HCT116 (cell line): ENCODE measurements around the gene RASIP1. TPM values are rescaled to one million over a fixed set of nuclear protein-coding genes. Genes with fewer than 3 reads are reported as not detected.

Experiments
- ATAC-seq: fragments of 200-7000 bp; cut with Tn5 transposase; 2 replicates; pipeline ENCODE4 v1.9.1; 2020; ENCODE audit warnings: mild to moderate bottlenecking, moderate library complexity
- BruUV-seq: library from RNA; stranded (reverse); fragments of 400-500 nt; replicated peaks from 2 replicates; lab custom pipeline; 2021; lab: Mats Ljungman, UMichigan
- CTCF ChIA-PET: fragments of 300-600 bp; sonication (Branson Sonifier 250); formaldehyde crosslinking; loops from one replicate; lab custom pipeline; 2021; ENCODE audit warnings: antibody characterized with exemption; lab: Charles Lee
- POLR2A ChIA-PET: fragments of 300-600, 350-600 bp; sonication (Branson Sonifier 250); formaldehyde crosslinking; loops from one replicate; lab custom pipeline; 2021; ENCODE audit warnings: antibody characterized with exemption; lab: Charles Lee
- RAD21 ChIA-PET, 2 experiments: fragments of 300-600 bp; sonication (Branson Sonifier 250); formaldehyde crosslinking; loops; one replicate each; lab custom pipeline; 2023; ENCODE audit warnings: low total read pairs in 2 of 2; ENCODE audit not compliant: uncharacterized antibody in 2 of 2, unreplicated experiment in 2 of 2, low non-redundant PET in 1 of 2; lab: Charles Lee
- DNase-seq: peaks from one replicate; pipeline ENCODE4 v3.0.0-alpha.2; 2010; ENCODE audit warnings: low read depth, low spot score
- H2AFZ ChIP-seq: fragments of 200-600 bp; shearing (Covaris generic), sonication (generic); 2 replicates; pipeline ENCODE4 v1.6.1; 2017; ENCODE audit warnings: low read depth, mixed run types, mixed read lengths, antibody characterized with exemption, low read length; ENCODE audit not compliant: poor library complexity, severe bottlenecking
- H3K27ac ChIP-seq: 2 replicates; pipeline ENCODE4 v1.5.1; 2012; ENCODE audit warnings: low read depth, low read length
- H3K27me3 ChIP-seq: fragments of 200-600 bp; sonication (generic); 2 replicates; pipeline ENCODE4 v1.6.1; 2016; ENCODE audit warnings: mixed run types, low read length, mixed read lengths; ENCODE audit not compliant: insufficient read depth
- H3K36me3 ChIP-seq, 2 experiments: fragments of 200-500 bp in 1 of 2; fragments of 200-600 bp in 1 of 2; sonication (Bioruptor generic) in 1 of 2; sonication (generic) in 1 of 2; 2 replicates each; pipeline versions ENCODE4 v1.5.1 to v1.6.1; 2014 to 2016; ENCODE audit warnings: low read length in 2 of 2, inconsistent platforms in 1 of 2, mixed read lengths in 1 of 2, mixed run types in 1 of 2; ENCODE audit not compliant: insufficient read depth in 2 of 2, control insufficient read depth in 1 of 2
- H3K4me1 ChIP-seq, 2 experiments: fragments of 200-600 bp in 1 of 2; sonication (generic) in 1 of 2; 2 replicates each; pipeline versions ENCODE4 v1.5.1 to v1.6.1; 2012 to 2017; ENCODE audit warnings: low read length in 2 of 2, inconsistent platforms in 1 of 2, mild to moderate bottlenecking in 1 of 2, mixed read lengths in 1 of 2, mixed run types in 1 of 2, moderate library complexity in 1 of 2; ENCODE audit not compliant: insufficient read depth in 2 of 2, control insufficient read depth in 1 of 2
- H3K4me2 ChIP-seq: fragments of 200-600 bp; sonication (generic); 2 replicates; pipeline ENCODE4 v1.6.1; 2017; ENCODE audit warnings: mixed run types, low read length, mixed read lengths
- H3K4me3 ChIP-seq, 2 experiments: fragments of 200-600 bp in 1 of 2; sonication (generic) in 1 of 2; replicated peaks in 1 of 2; 2 replicates each; pipeline ENCODE4 v1.5.1; 2011 to 2016; ENCODE audit warnings: low read length in 2 of 2, control low read depth in 1 of 2, low read depth in 1 of 2, mild to moderate bottlenecking in 1 of 2, mixed read lengths in 1 of 2, mixed run types in 1 of 2
- H3K79me2 ChIP-seq: fragments of 200-600 bp; sonication (generic); 2 replicates; pipeline ENCODE4 v1.6.1; 2017; ENCODE audit warnings: mild to moderate bottlenecking, mixed run types, low read length, moderate library complexity, mixed read lengths; ENCODE audit not compliant: insufficient read depth
- H3K9ac ChIP-seq: fragments of 200-600 bp; sonication (generic); 2 replicates; pipeline ENCODE4 v1.6.1; 2016; ENCODE audit warnings: low read length, mixed read lengths
- H3K9me2 ChIP-seq: fragments of 200-600 bp; sonication (generic), shearing (Covaris generic); 2 replicates; pipeline ENCODE4 v1.6.1; 2017; ENCODE audit warnings: mixed run types, mild to moderate bottlenecking, moderate library complexity; ENCODE audit not compliant: insufficient read depth
- H3K9me3 ChIP-seq, 2 experiments: fragments of 200-500 bp in 1 of 2; fragments of 200-600 bp in 1 of 2; sonication (Bioruptor generic) in 1 of 2; sonication (generic) in 1 of 2; 2 replicates each; pipeline ENCODE4 v1.6.1; 2014 to 2017; ENCODE audit warnings: low read length in 2 of 2, mixed read lengths in 2 of 2, inconsistent platforms in 1 of 2, low read depth in 1 of 2, mild to moderate bottlenecking in 1 of 2, mixed run types in 1 of 2, moderate library complexity in 1 of 2; ENCODE audit not compliant: control insufficient read depth in 1 of 2, insufficient read depth in 1 of 2
- H4K20me1 ChIP-seq: fragments of 200-600 bp; sonication (generic), shearing (Covaris generic); 2 replicates; pipeline ENCODE4 v1.6.1; 2017; ENCODE audit warnings: mixed run types, mild to moderate bottlenecking, moderate library complexity; ENCODE audit not compliant: insufficient read depth
- CEBPB ChIP-seq: IDR thresholded peaks from 2 replicates; pipeline ENCODE4 v1.6.1; 2012; ENCODE audit warnings: low read depth
- EGR1 ChIP-seq: IDR thresholded peaks from 2 replicates; pipeline ENCODE4 v1.6.1; 2012; ENCODE audit warnings: low read depth
- ELF1 ChIP-seq: IDR thresholded peaks from 2 replicates; pipeline ENCODE4 v1.6.1; 2012; ENCODE audit warnings: low read depth, borderline replicate concordance
- EZH2 ChIP-seq: fragments of 200-600 bp; sonication (generic); IDR thresholded peaks from 2 replicates; pipeline ENCODE4 v1.6.1; 2017; ENCODE audit warnings: antibody characterized with exemption, mixed run types
- EZH2phosphoT487 ChIP-seq: fragments of 200-600 bp; IDR thresholded peaks from 2 replicates; pipeline ENCODE4 v1.6.1; 2018; ENCODE audit warnings: antibody characterized with exemption, borderline replicate concordance
- FOSL1 ChIP-seq: IDR thresholded peaks from 2 replicates; pipeline ENCODE4 v1.6.1; 2012; ENCODE audit warnings: low read depth
- JUND ChIP-seq: IDR thresholded peaks from 2 replicates; pipeline ENCODE4 v1.6.1; 2012
- POLR2A ChIP-seq: IDR thresholded peaks from 2 replicates; pipeline ENCODE4 v1.7.0; 2011; ENCODE audit warnings: borderline replicate concordance; ENCODE audit not compliant: insufficient read depth, insufficient read length; ENCODE audit errors: extremely low read depth
- POLR2AphosphoS5 ChIP-seq: IDR thresholded peaks from 2 replicates; pipeline ENCODE4 v1.6.1; 2011; ENCODE audit warnings: mild to moderate bottlenecking, low read depth, low read length, moderate library complexity
- RAD21 ChIP-seq: IDR thresholded peaks from 2 replicates; pipeline ENCODE4 v1.6.1; 2012; ENCODE audit warnings: low read depth, mild to moderate bottlenecking
- SIN3A ChIP-seq: IDR thresholded peaks from 2 replicates; pipeline ENCODE4 v1.6.1; 2012; ENCODE audit warnings: low read depth
- SP1 ChIP-seq: IDR thresholded peaks from 2 replicates; pipeline ENCODE4 v1.6.1; 2012; ENCODE audit warnings: low read depth
- TCF7L2 ChIP-seq: IDR thresholded peaks from 2 replicates; pipeline ENCODE4 v1.7.0; 2011; ENCODE audit warnings: borderline replicate concordance, inconsistent platforms; ENCODE audit not compliant: insufficient read depth, insufficient read length; ENCODE audit errors: extremely low read depth
- YY1 ChIP-seq: IDR thresholded peaks from 2 replicates; pipeline ENCODE4 v1.6.1; 2011; ENCODE audit warnings: low read length, low read depth, moderate library complexity, mild to moderate bottlenecking; ENCODE audit not compliant: insufficient replicate concordance; ENCODE audit errors: extremely low read depth
- ZFX ChIP-seq: fragments of 450-650 bp; IDR thresholded peaks from 2 replicates; pipeline ENCODE4 v1.6.1; 2017
- intact Hi-C: fragments of 100-400 bp; cut with micrococcal nuclease; formaldehyde crosslinking; loops from 2 replicates; pipeline ENCODE4 v1.10.0; 2022
- total RNA-seq: library from RNA; stranded (reverse); gene quantifications from one replicate; pipeline ENCODE4 v1.2.1, GENCODE V29; 2021; ENCODE audit not compliant: unreplicated experiment
- TF ChIP-seq, protein P1 (sequence below): IDR thresholded peaks from 2 replicates; pipeline ENCODE4 v1.6.1; 2011; ENCODE audit warnings: mild to moderate bottlenecking, low read length, moderate library complexity; ENCODE audit not compliant: insufficient replicate concordance; ENCODE audit errors: extremely low read depth
- TF ChIP-seq, protein P2 (sequence below): IDR thresholded peaks from 2 replicates; pipeline ENCODE4 v1.6.1; 2012
- TF ChIP-seq, protein P3 (sequence below): IDR thresholded peaks from 2 replicates; pipeline ENCODE4 v1.6.1; 2012; ENCODE audit warnings: low read depth
- TF ChIP-seq, protein P4 (sequence below): IDR thresholded peaks from 2 replicates; pipeline ENCODE4 v1.6.1; 2012

The RASIP1 gene
- total RNA-seq, 1 experiment from 2014 or later = 1.9 TPM

DNA sequence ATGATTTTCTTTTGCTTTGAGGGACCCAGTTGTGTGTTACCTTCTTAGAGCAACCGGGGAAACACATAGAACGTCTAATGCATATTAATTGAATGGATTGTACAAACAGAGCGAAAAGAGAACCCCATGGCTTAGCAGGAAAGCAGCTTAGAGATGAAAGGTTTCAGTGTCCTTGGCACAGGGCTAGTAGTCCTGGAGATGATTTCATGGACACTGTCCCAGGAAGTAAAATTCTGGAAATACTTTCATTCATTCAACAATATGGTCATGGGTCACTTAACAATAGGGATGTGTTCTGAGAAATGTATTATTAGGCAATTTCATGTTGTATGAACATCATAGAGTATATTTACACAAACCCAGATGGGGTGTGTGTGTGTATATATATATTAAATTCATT is 54.3 kb downstream of the RASIP1 start (continued):
- TF ChIP-seq, protein P1, sequence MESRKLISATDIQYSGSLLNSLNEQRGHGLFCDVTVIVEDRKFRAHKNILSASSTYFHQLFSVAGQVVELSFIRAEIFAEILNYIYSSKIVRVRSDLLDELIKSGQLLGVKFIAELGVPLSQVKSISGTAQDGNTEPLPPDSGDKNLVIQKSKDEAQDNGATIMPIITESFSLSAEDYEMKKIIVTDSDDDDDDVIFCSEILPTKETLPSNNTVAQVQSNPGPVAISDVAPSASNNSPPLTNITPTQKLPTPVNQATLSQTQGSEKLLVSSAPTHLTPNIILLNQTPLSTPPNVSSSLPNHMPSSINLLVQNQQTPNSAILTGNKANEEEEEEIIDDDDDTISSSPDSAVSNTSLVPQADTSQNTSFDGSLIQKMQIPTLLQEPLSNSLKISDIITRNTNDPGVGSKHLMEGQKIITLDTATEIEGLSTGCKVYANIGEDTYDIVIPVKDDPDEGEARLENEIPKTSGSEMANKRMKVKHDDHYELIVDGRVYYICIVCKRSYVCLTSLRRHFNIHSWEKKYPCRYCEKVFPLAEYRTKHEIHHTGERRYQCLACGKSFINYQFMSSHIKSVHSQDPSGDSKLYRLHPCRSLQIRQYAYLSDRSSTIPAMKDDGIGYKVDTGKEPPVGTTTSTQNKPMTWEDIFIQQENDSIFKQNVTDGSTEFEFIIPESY = no peak

DNA sequence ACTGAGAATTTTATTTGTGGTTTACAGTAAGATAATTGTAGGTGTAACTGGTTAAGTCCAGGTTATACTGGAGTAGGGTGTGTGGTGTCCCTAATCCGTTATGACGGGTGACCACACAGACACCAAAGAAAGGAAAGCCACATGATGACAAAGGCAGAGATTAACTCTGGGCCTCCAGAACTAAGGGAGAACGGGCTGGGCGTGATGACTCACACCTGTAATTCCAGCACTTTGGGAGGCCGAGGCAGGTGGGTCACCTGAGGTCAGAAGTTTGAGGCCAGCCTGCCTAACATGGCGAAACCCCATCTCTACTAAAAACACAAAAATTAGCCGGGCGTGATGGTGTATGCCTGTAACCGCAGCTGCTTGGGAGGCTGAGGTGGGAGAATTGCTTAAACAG is 54.8 kb downstream of the RASIP1 start:
- Histone ChIP-seq H3K4me2 (peak overlapping the region; percentile 65), H3K9ac (no peak overlapping the region), H3K4me3 (no peak overlapping the region), H4K20me1 (no peaks in the 10 kb centered on the region), H3K9me2 (no peaks in the 10 kb centered on the region), H3K79me2 (no peaks in the 10 kb centered on the region), H3K27ac (peak overlapping the region; percentile 7; the same call in 1 of the 2 replicates), H3K9me3 (no peaks in the 10 kb centered on the region), H3K36me3 (no peaks in the 10 kb centered on the region), H3K27me3 (no peaks in the 10 kb centered on the region), H2AFZ (no peak overlapping the region), H3K4me1 (peaks cover 21 to 24% of the 10 kb centered on the region in 2 experiments)
- DNase-seq = no peak
- peak; percentile 92 for ATAC-seq
- CTCF ChIA-PET = interaction anchor here (1.0 kb wide), 1 partner anchor 40 kb away, joined by 3 read pairs; the partner anchor contains the start of gene CA11
- intact Hi-C loops = no loop called here
- POLR2A ChIA-PET = no interaction called here
- RAD21 ChIA-PET = no interaction called here
- no TSS peak for BruUV-seq
- TF ChIP-seq, protein P1 = no peak
- TF ChIP-seq JUND (peak; percentile 84), EGR1 (no peak), ZFX (no peak), POLR2A (no peak), POLR2AphosphoS5 (peak; percentile 16; the same call in 1 of the 2 replicates), CEBPB (no peak), YY1 (no peak), ELF1 (no peak), TCF7L2 (peak; percentile 68), EZH2 (no peak), FOSL1 (peak; percentile 76), SIN3A (peak; percentile 85), EZH2phosphoT487 (no peak), SP1 (peak; percentile 38), RAD21 (no peak)
- TF ChIP-seq, protein P2, sequence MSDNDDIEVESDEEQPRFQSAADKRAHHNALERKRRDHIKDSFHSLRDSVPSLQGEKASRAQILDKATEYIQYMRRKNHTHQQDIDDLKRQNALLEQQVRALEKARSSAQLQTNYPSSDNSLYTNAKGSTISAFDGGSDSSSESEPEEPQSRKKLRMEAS = peak; percentile 47; the same call in 1 of the 2 replicates
- TF ChIP-seq, protein P3, sequence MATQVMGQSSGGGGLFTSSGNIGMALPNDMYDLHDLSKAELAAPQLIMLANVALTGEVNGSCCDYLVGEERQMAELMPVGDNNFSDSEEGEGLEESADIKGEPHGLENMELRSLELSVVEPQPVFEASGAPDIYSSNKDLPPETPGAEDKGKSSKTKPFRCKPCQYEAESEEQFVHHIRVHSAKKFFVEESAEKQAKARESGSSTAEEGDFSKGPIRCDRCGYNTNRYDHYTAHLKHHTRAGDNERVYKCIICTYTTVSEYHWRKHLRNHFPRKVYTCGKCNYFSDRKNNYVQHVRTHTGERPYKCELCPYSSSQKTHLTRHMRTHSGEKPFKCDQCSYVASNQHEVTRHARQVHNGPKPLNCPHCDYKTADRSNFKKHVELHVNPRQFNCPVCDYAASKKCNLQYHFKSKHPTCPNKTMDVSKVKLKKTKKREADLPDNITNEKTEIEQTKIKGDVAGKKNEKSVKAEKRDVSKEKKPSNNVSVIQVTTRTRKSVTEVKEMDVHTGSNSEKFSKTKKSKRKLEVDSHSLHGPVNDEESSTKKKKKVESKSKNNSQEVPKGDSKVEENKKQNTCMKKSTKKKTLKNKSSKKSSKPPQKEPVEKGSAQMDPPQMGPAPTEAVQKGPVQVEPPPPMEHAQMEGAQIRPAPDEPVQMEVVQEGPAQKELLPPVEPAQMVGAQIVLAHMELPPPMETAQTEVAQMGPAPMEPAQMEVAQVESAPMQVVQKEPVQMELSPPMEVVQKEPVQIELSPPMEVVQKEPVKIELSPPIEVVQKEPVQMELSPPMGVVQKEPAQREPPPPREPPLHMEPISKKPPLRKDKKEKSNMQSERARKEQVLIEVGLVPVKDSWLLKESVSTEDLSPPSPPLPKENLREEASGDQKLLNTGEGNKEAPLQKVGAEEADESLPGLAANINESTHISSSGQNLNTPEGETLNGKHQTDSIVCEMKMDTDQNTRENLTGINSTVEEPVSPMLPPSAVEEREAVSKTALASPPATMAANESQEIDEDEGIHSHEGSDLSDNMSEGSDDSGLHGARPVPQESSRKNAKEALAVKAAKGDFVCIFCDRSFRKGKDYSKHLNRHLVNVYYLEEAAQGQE = no peak
- TF ChIP-seq, protein P4, sequence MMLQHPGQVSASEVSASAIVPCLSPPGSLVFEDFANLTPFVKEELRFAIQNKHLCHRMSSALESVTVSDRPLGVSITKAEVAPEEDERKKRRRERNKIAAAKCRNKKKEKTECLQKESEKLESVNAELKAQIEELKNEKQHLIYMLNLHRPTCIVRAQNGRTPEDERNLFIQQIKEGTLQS = no peak
